Gastroesophageal sphincter (tissue), 4 donors: ENCODE results near the gene SCFD2. TPM values are rescaled to one million over a fixed set of nuclear protein-coding genes. Genes with fewer than 3 reads are reported as not detected.

ENCODE experiments used
- ATAC-seq: fragments of 150-250 bp; one replicate; pipeline ENCODE4 v1.9.1; 2016; ENCODE audit warnings: mild to moderate bottlenecking, moderate library complexity
- H3K27ac ChIP-seq, 4 donors: fragments of 200-600 bp; sonication (generic) in 3 of 4; 1 replicate in 3 of 4; 2 replicates in 1 of 4; pipeline ENCODE4 v1.5.1; 2016 to 2019
- H3K27me3 ChIP-seq: fragments of 200-600 bp; sonication (generic); one replicate; pipeline ENCODE4 v1.5.1; 2019
- H3K36me3 ChIP-seq, 2 donors: fragments of 200-600 bp; sonication (generic); one replicate each; pipeline ENCODE4 v1.5.1; 2019; ENCODE audit warnings: control low read depth in 1 of 2
- H3K4me1 ChIP-seq, 3 donors: fragments of 200-600 bp; sonication (generic); 1 replicate in 2 of 3; 2 replicates in 1 of 3; pipeline ENCODE4 v1.5.1; 2016 to 2019; ENCODE audit warnings: control low read depth in 2 of 3
- H3K4me3 ChIP-seq, 2 donors: fragments of 200-600 bp; sonication (generic); one replicate each; pipeline ENCODE4 v1.5.1; 2019; ENCODE audit warnings: mild to moderate bottlenecking in 1 of 2, moderate library complexity in 1 of 2
- H3K9me3 ChIP-seq, 3 donors: fragments of 200-600 bp; sonication (generic); one replicate each; pipeline ENCODE4 v1.5.1; 2017 to 2019; ENCODE audit warnings: control low read depth in 2 of 3
- CTCF ChIP-seq, 4 experiments: fragments of 200-600 bp in 2 of 4; fragments of 450-650 bp in 2 of 4; sonication (generic) in 1 of 4; IDR thresholded peaks; one replicate each; pipeline ENCODE4 v1.5.1; 2017 to 2019; ENCODE audit warnings: antibody characterized with exemption in 4 of 4, mild to moderate bottlenecking in 2 of 4, moderate library complexity in 2 of 4
- EP300 ChIP-seq: sonication (generic); formaldehyde crosslinking; IDR thresholded peaks from one replicate; pipeline ENCODE4 v1.6.1; 2017; ENCODE audit warnings: antibody characterized with exemption, mild to moderate bottlenecking
- POLR2A ChIP-seq, 2 donors: fragments of 450-650 bp; IDR thresholded peaks; one replicate each; pipeline ENCODE4 v1.6.1; 2017; ENCODE audit warnings: antibody characterized with exemption in 2 of 2, mild to moderate bottlenecking in 2 of 2, moderate library complexity in 1 of 2
- POLR2AphosphoS5 ChIP-seq: sonication (generic); formaldehyde crosslinking; IDR thresholded peaks from one replicate; pipeline ENCODE4 v1.6.1; 2017; ENCODE audit warnings: antibody characterized with exemption
- WGBS, 2 donors: methylation state at CpG; one replicate each; pipeline ENCODE4 v1.1.5; 2018; ENCODE audit warnings: low coverage in 1 of 2; 5-methylcytosine and 5-hydroxymethylcytosine counted together
- total RNA-seq, 4 donors: library from RNA; depleted of rRNA; stranded (reverse); fragments of >200 nt; gene quantifications; one replicate each; pipeline ENCODE4 v1.1.0, GENCODE V29; 2016

SCFD2 gene
- total RNA-seq, 4 donors from 2014 or later: 8.9 to 17.6 (median 14.6) TPM

- ATAC-seq: no peak
- no peaks in the 10 kb centered on the region for H3K27me3 ChIP-seq
Measured at GRCh38 chr4:52883707-52884669, 481.9 kb downstream of the SCFD2 start.

GRCh38 chr4:52883183-52883621 is 482.7 kb downstream of the SCFD2 start:
- H3K4me1 ChIP-seq: no peaks in the 10 kb centered on the region
- H3K27ac ChIP-seq: no peak overlapping the region
- peaks cover 0 to 27% of the 10 kb centered on the region in 2 donors for H3K36me3 ChIP-seq
- WGBS, 2 donors: 80 to 86% methylated on average over 1 to 4 of the region's 4 CpGs
- H3K4me3 ChIP-seq: no peak overlapping the region
- no peaks in the 10 kb centered on the region for H3K27me3 ChIP-seq
- no peak for TF ChIP-seq EP300
- no peak for TF ChIP-seq POLR2A (IDR thresholded peaks at IDR 0.05)
- TF ChIP-seq CTCF (IDR thresholded peaks at IDR 0.05): no peak
- no peak for TF ChIP-seq POLR2AphosphoS5
- H3K9me3 ChIP-seq: no peaks in the 10 kb centered on the region
- ATAC-seq: no peak

More at GRCh38 chr4:52883707-52884669, 481.9 kb downstream of the SCFD2 start:
- 77 to 100% methylated on average over 4 of the region's 4 CpGs for WGBS, 2 donors
- Histone ChIP-seq H3K36me3 (peaks cover 0 to 27% of the 10 kb centered on the region in 2 donors), H3K27ac (no peak overlapping the region), H3K4me1 (no peaks in the 10 kb centered on the region), H3K4me3 (no peak overlapping the region), H3K9me3 (no peaks in the 10 kb centered on the region)
- TF ChIP-seq EP300: no peak
- no peak for TF ChIP-seq POLR2A (IDR thresholded peaks at IDR 0.05)
- TF ChIP-seq POLR2AphosphoS5: no peak
- no peak for TF ChIP-seq CTCF (IDR thresholded peaks at IDR 0.05)

- TF ChIP-seq POLR2A (IDR thresholded peaks at IDR 0.05) (no peak), POLR2AphosphoS5 (no peak), EP300 (no peak), CTCF (IDR thresholded peaks at IDR 0.05) (no peak)
- no peaks in the 10 kb centered on the region for H3K9me3 ChIP-seq
- no peaks in the 10 kb centered on the region for H3K4me1 ChIP-seq
- no peak overlapping the region for H3K27ac ChIP-seq
- no peak for ATAC-seq
- peaks cover 0 to 27% of the 10 kb centered on the region in 2 donors for H3K36me3 ChIP-seq
- 90 to 100% methylated on average over 1 of the region's 1 CpG for WGBS, 2 donors
- H3K4me3 ChIP-seq: no peak overlapping the region
- no peaks in the 10 kb centered on the region for H3K27me3 ChIP-seq
Measured at GRCh38 chr4:52880994-52881393, 484.9 kb downstream of the SCFD2 start.

GRCh38 chr4:52879471-52879870 is 486.4 kb downstream of the SCFD2 start:
- WGBS, 2 donors: 50 to 88% methylated on average over 1 to 3 of the region's 3 CpGs

GRCh38 chr4:52877694-52878093 is 488.2 kb downstream of the SCFD2 start:
- peaks cover 0 to 10% of the 10 kb centered on the region in 2 donors for H3K36me3 ChIP-seq
- no peaks in the 10 kb centered on the region for H3K9me3 ChIP-seq
- no peaks in the 10 kb centered on the region for H3K27me3 ChIP-seq
- no peak overlapping the region for H3K4me3 ChIP-seq
- WGBS, 2 donors: 80 to 81% methylated on average over 1 to 4 of the region's 6 CpGs
- no peaks in the 10 kb centered on the region for H3K4me1 ChIP-seq
- no peak for TF ChIP-seq POLR2A (IDR thresholded peaks at IDR 0.05)
- no peak for TF ChIP-seq POLR2AphosphoS5
- TF ChIP-seq CTCF (IDR thresholded peaks at IDR 0.05): no peak
- no peak for TF ChIP-seq EP300
- no peak overlapping the region for H3K27ac ChIP-seq
- no peak for ATAC-seq

More at GRCh38 chr4:52879471-52879870, 486.4 kb downstream of the SCFD2 start:
- Histone ChIP-seq H3K4me3 (no peak overlapping the region), H3K27ac (no peak overlapping the region), H3K4me1 (no peaks in the 10 kb centered on the region), H3K9me3 (no peaks in the 10 kb centered on the region), H3K27me3 (no peaks in the 10 kb centered on the region), H3K36me3 (peaks cover 0 to 19% of the 10 kb centered on the region in 2 donors)
- TF ChIP-seq EP300: no peak
- no peak for TF ChIP-seq POLR2A (IDR thresholded peaks at IDR 0.05)
- no peak for ATAC-seq
